WI38 (cell line): Measurements from ENCODE around the gene ZNF408.

Source experiments
- H3K4me3 ChIP-seq: 2 replicates; pipeline ENCODE4 v1.5.1; 2011; ENCODE audit warnings: low read depth, mild to moderate bottlenecking, control low read depth, low read length
- CTCF ChIP-seq: IDR thresholded peaks from 2 replicates; pipeline ENCODE4 v1.5.1; 2012; ENCODE audit warnings: low read depth, mild to moderate bottlenecking, control low read depth, low read length

Gene ZNF408

GRCh38 chr11:46671958-46672315, 28.9 kb upstream of the ZNF408 start:
- TF ChIP-seq CTCF: no peak

GRCh38 chr11:46672381-46672839, 28.4 kb upstream of the ZNF408 start:
- TF ChIP-seq CTCF: no peak
- no peak overlapping the region for H3K4me3 ChIP-seq

More at GRCh38 chr11:46671958-46672315, 28.9 kb upstream of the ZNF408 start:
- no peak overlapping the region for H3K4me3 ChIP-seq

- no peak for TF ChIP-seq CTCF
- H3K4me3 ChIP-seq: no peak overlapping the region
Observed at GRCh38 chr11:46673713-46674462, 26.9 kb upstream of the ZNF408 start.

GRCh38 chr11:46674463-46675287, 26.2 kb upstream of the ZNF408 start:
- no peak for TF ChIP-seq CTCF
- H3K4me3 ChIP-seq: no peak overlapping the region

- no peak for TF ChIP-seq CTCF
- H3K4me3 ChIP-seq: no peak overlapping the region
Observed at GRCh38 chr11:46675288-46675851, 25.5 kb upstream of the ZNF408 start.

GRCh38 chr11:46675949-46676348, 24.9 kb upstream of the ZNF408 start:
- no peak for TF ChIP-seq CTCF
- no peak overlapping the region for H3K4me3 ChIP-seq
